ENCODE data around the gene TBC1D22A.
"Not testable (repeated sequence)": the region's sequence is repeated elsewhere in the genome, so short reads cannot be mapped to it uniquely, and the experiment has no call there.

The TBC1D22A gene

GRCh38 chr22:46972901-46973831 is 210.7 kb downstream of the TBC1D22A start:
- no peak for DNase-seq (ENCODE audit: low read depth in 2 of 2)

- DNase-seq (ENCODE audit: low read depth in 2 of 2), result no peak
These were observed 211.6 kb downstream of the TBC1D22A start for GRCh38 chr22:46974077-46974476.

GRCh38 chr22:46974631-46975585 is 212.5 kb downstream of the TBC1D22A start:
- no peak for DNase-seq (ENCODE audit: low read depth in 2 of 2)

GRCh38 chr22:46976143-46976542 is 213.7 kb downstream of the TBC1D22A start:
- DNase-seq (ENCODE audit: low read depth in 2 of 2), result no peak

- no peak for DNase-seq (ENCODE audit: low read depth in 2 of 2)
These were observed 214.1 kb downstream of the TBC1D22A start for GRCh38 chr22:46976598-46976997.

GRCh38 chr22:46977656-46978343 is 215.3 kb downstream of the TBC1D22A start:
- DNase-seq (ENCODE audit: low read depth in 2 of 2), result no peak

GRCh38 chr22:46978668-46979067 is 216.2 kb downstream of the TBC1D22A start:
- not testable (repeated sequence) for DNase-seq (ENCODE audit: low read depth in 2 of 2)

GRCh38 chr22:46979506-46979905 is 217.1 kb downstream of the TBC1D22A start:
- no peak for DNase-seq (ENCODE audit: low read depth in 2 of 2)

GRCh38 chr22:46980392-46980791 is 217.9 kb downstream of the TBC1D22A start:
- no peak for DNase-seq (ENCODE audit: low read depth in 2 of 2)

- no peak for DNase-seq (ENCODE audit: low read depth in 2 of 2)
These were observed 220.2 kb downstream of the TBC1D22A start for GRCh38 chr22:46982635-46983034.

- no peak for DNase-seq (ENCODE audit: low read depth in 2 of 2)
These were observed 220.6 kb downstream of the TBC1D22A start for GRCh38 chr22:46983046-46983445.

GRCh38 chr22:46984751-46985506 is 222.5 kb downstream of the TBC1D22A start:
- DNase-seq (ENCODE audit: low read depth in 2 of 2), result peak; percentile 55 to 61

GRCh38 chr22:46985507-46985882 is 223.0 kb downstream of the TBC1D22A start:
- no peak for DNase-seq (ENCODE audit: low read depth in 2 of 2)

GRCh38 chr22:46986788-46987187 is 224.3 kb downstream of the TBC1D22A start:
- DNase-seq (ENCODE audit: low read depth in 2 of 2), result no peak

GRCh38 chr22:46990937-46991550 is 228.6 kb downstream of the TBC1D22A start:
- DNase-seq (ENCODE audit: low read depth in 2 of 2), result no peak

GRCh38 chr22:46991666-46992065 is 229.2 kb downstream of the TBC1D22A start:
- no peak for DNase-seq (ENCODE audit: low read depth in 2 of 2)

- DNase-seq (ENCODE audit: low read depth in 2 of 2), result no peak
These were observed 229.8 kb downstream of the TBC1D22A start for GRCh38 chr22:46992121-46992731.

- DNase-seq (ENCODE audit: low read depth in 2 of 2), result no peak
These were observed 231.2 kb downstream of the TBC1D22A start for GRCh38 chr22:46993633-46994032.

GRCh38 chr22:46994265-46994664 is 231.8 kb downstream of the TBC1D22A start:
- no peak for DNase-seq (ENCODE audit: low read depth in 2 of 2)

- no peak for DNase-seq (ENCODE audit: low read depth in 2 of 2)
These were observed 232.5 kb downstream of the TBC1D22A start for GRCh38 chr22:46994983-46995382.

All from fibroblast of skin of left quadriceps (primary cell).